ENCODE data around the gene EBF3. TPM values are rescaled to one million over a fixed set of nuclear protein-coding genes. Genes with fewer than 3 reads are reported as not detected.
A peak's percentile ranks its signal among the peaks of the same experiment; 100 is the strongest.

The EBF3 gene
- total RNA-seq, 1 donor from 2014 or later, result 544 TPM

DNA sequence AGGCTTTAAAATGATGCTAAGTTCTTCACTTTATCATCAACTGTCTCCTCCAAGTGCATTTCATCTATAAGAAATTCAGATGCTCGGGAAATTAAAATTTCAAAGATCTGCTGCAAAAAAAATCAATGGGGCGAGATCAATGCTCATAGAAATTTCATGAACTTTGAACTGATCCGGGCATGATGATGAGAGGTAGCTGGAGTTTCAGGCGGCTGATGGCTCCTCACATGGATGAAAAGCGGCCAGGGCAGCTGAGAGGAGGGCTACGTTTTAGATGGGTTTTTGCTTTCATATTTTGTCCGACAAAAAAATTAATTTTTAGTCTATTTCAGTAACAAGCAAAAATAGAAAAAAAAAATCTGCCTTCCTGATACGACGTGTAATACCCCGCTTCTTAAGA is 109.9 kb downstream of the EBF3 start:
- Mint-ChIP-seq H3K27me3 (ENCODE audit: unreplicated experiment) (peaks cover 64% of the 10 kb centered on the region), H3K27ac (ENCODE audit: unreplicated experiment) (peak overlapping the region; percentile 17), H3K4me1 (ENCODE audit: low read depth, unreplicated experiment) (peaks cover 62% of the 10 kb centered on the region), H3K9me3 (ENCODE audit: unreplicated experiment) (peaks cover 83% of the 10 kb centered on the region), H3K36me3 (ENCODE audit: unreplicated experiment) (peaks cover 34% of the 10 kb centered on the region), H3K4me3 (ENCODE audit: unreplicated experiment) (peak overlapping the region; percentile 43)
- no peak for DNase-seq
- TF ChIP-seq, protein P1, sequence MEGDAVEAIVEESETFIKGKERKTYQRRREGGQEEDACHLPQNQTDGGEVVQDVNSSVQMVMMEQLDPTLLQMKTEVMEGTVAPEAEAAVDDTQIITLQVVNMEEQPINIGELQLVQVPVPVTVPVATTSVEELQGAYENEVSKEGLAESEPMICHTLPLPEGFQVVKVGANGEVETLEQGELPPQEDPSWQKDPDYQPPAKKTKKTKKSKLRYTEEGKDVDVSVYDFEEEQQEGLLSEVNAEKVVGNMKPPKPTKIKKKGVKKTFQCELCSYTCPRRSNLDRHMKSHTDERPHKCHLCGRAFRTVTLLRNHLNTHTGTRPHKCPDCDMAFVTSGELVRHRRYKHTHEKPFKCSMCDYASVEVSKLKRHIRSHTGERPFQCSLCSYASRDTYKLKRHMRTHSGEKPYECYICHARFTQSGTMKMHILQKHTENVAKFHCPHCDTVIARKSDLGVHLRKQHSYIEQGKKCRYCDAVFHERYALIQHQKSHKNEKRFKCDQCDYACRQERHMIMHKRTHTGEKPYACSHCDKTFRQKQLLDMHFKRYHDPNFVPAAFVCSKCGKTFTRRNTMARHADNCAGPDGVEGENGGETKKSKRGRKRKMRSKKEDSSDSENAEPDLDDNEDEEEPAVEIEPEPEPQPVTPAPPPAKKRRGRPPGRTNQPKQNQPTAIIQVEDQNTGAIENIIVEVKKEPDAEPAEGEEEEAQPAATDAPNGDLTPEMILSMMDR (IDR thresholded peaks at IDR 0.05; ENCODE audit: partially characterized antibody, unreplicated experiment), result no peak

DNA sequence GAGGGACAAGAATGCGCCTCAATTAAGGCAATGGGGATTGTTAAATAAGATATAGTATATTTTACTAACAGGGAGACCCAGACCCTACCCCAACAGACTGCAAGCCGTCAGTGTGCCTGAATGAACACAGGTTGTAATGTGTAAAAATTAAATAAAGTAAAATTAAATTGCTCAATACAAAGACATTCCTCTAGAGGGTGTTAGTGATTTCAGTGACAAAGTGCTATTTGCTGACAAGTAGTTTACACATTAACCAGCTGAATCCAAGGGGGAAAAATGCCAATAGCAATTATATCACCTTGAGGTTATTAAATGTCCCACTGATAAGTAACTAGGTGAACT is 110.5 kb downstream of the EBF3 start:
- Mint-ChIP-seq H3K4me1 (ENCODE audit: low read depth, unreplicated experiment) (peaks cover 62% of the 10 kb centered on the region), H3K36me3 (ENCODE audit: unreplicated experiment) (peaks cover 30% of the 10 kb centered on the region), H3K4me3 (ENCODE audit: unreplicated experiment) (no peak overlapping the region), H3K9me3 (ENCODE audit: unreplicated experiment) (peaks cover 80% of the 10 kb centered on the region), H3K27ac (ENCODE audit: unreplicated experiment) (no peak overlapping the region), H3K27me3 (ENCODE audit: unreplicated experiment) (peaks cover 59% of the 10 kb centered on the region)
- DNase-seq, result no peak
- TF ChIP-seq, protein P1 (IDR thresholded peaks at IDR 0.05; ENCODE audit: partially characterized antibody, unreplicated experiment), result peak; percentile 68

DNA sequence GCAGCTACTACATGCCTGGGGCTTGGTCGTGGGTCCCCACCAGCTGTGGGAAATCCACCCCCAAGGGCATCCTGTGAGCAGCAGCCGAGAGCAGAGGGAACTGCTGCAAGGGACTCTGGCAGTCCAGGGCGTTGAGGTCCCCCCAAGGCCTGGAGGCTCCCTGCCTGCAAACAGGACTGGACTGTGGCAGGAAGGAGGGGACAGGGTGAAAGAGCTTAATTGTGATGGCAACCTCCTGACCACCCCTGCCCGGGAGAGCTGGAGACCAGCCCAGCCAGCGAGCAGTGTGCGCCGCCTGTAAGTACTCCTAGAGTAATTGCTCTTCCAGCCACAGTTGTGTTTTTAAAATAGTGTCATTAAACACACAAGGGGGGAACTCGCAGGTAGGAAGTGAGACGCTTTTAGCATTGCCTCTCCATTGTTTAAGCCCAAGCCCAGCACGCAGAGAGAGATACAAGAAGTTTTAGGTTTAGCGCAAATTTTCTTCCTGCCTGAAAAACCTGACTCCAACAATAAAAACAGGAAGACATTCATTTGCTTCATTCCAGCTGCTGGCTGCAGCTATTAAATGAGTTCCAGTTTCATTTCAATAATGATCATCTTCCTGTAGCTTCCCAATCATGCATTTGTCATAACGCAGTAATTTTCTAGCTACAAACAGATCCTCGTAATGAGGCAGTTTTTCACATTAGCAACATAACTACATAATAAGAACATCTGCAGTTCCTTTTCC is 111.1 kb downstream of the EBF3 start:
- Mint-ChIP-seq H3K27ac (ENCODE audit: unreplicated experiment) (peak overlapping the region; percentile 80), H3K4me1 (ENCODE audit: low read depth, unreplicated experiment) (peaks cover 62% of the 10 kb centered on the region), H3K4me3 (ENCODE audit: unreplicated experiment) (peak overlapping the region; percentile 32), H3K27me3 (ENCODE audit: unreplicated experiment) (peaks cover 57% of the 10 kb centered on the region), H3K9me3 (ENCODE audit: unreplicated experiment) (peaks cover 80% of the 10 kb centered on the region), H3K36me3 (ENCODE audit: unreplicated experiment) (peaks cover 30% of the 10 kb centered on the region)
- peak; percentile 27 for DNase-seq
- TF ChIP-seq, protein P1 (IDR thresholded peaks at IDR 0.05; ENCODE audit: partially characterized antibody, unreplicated experiment), result no peak

DNA sequence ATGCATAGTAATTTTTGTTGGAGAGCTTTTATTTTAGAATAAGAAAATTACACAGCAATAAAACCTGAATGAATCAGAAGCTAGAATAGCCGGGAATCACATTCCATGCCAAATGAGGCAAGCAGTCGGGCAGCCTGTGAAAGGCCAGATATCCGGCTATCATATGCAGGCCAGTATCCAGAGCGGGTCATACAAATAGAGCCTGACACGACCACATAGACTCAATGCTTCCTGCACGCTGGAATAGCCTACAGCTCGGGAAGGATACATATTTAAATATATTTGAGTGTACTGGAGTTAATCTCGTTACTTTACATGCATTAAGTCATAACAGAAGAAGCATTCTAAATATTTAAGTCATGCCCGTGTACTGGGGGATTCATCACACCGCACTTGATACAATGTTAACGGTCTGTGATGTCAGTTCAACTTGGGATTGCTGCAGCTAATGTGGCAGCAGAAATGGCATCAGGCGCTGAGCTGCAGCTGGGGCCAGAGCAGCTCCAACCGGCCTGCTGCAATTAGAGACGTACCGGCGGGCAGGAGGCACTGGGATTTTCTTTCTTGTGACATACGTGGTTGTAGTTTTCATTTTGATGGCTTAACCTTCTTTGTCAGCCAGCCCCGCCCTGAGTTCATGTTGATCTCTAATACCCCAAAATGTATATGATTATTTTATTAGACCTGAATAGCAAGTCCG is 112.0 kb downstream of the EBF3 start:
- TF ChIP-seq, protein P1 (IDR thresholded peaks at IDR 0.05; ENCODE audit: partially characterized antibody, unreplicated experiment), result no peak
- Mint-ChIP-seq H3K4me1 (ENCODE audit: low read depth, unreplicated experiment) (peaks cover 67% of the 10 kb centered on the region), H3K36me3 (ENCODE audit: unreplicated experiment) (peaks cover 24% of the 10 kb centered on the region), H3K27ac (ENCODE audit: unreplicated experiment) (peak overlapping the region; percentile 80), H3K27me3 (ENCODE audit: unreplicated experiment) (peaks cover 54% of the 10 kb centered on the region), H3K4me3 (ENCODE audit: unreplicated experiment) (peak overlapping the region; percentile 55), H3K9me3 (ENCODE audit: unreplicated experiment) (peaks cover 80% of the 10 kb centered on the region)
- DNase-seq, result peak; percentile 58

DNA sequence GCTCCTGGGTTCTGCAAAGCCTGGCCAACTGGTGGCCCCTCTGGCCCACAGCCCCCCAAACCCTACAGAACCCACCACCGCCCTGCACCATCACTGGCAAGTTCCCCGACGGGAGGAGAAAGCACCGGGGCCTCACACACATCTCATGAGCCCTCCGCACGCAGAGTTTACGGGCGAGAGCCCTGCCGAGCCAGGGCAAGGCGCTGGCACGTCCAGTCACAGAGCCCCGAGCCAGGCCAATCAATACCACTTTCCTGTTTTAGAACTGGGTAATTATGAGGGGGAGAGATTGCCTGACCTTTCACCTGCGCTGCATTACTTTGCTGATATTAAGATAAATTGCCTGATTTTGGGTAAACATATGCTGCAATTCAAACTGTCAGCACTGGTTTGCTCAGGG is 113.3 kb downstream of the EBF3 start:
- Mint-ChIP-seq H3K27ac (ENCODE audit: unreplicated experiment) (peak overlapping the region; percentile 73), H3K4me1 (ENCODE audit: low read depth, unreplicated experiment) (peaks cover 73% of the 10 kb centered on the region)

More for the DNA sequence above, 113.3 kb downstream of the EBF3 start:
- TF ChIP-seq, protein P1 (IDR thresholded peaks at IDR 0.05; ENCODE audit: partially characterized antibody, unreplicated experiment), result no peak
- DNase-seq, result peak; percentile 43
- Mint-ChIP-seq H3K36me3 (ENCODE audit: unreplicated experiment) (peaks cover 12% of the 10 kb centered on the region), H3K4me3 (ENCODE audit: unreplicated experiment) (peak overlapping the region; percentile 47), H3K9me3 (ENCODE audit: unreplicated experiment) (peaks cover 76% of the 10 kb centered on the region), H3K27me3 (ENCODE audit: unreplicated experiment) (peaks cover 45% of the 10 kb centered on the region)

All from glutamatergic neuron (in vitro differentiated cells).